Liver (tissue), 9 donors: ENCODE data around the gene PCNT. TPM values are rescaled to one million over a fixed set of nuclear protein-coding genes. Genes with fewer than 3 reads are reported as not detected.

Experiments
- DNase-seq: peaks from one replicate; pipeline ENCODE4 v3.0.0-alpha.2; 2017; ENCODE audit warnings: low spot score
- H3K27ac ChIP-seq, 2 donors: one replicate each; pipeline ENCODE4 v1.7.0; 2013; ENCODE audit warnings: inconsistent platforms in 2 of 2, low read length in 2 of 2, control low read depth in 1 of 2, low read depth in 1 of 2, mild to moderate bottlenecking in 1 of 2
- H3K27me3 ChIP-seq, 4 donors: one replicate each; pipeline versions ENCODE4 v1.6.1 to v1.7.0; 2013; ENCODE audit warnings: low read length in 3 of 4, inconsistent platforms in 1 of 4, mild to moderate bottlenecking in 1 of 4, moderate library complexity in 1 of 4; ENCODE audit not compliant: control insufficient read depth in 4 of 4, insufficient read depth in 4 of 4
- H3K36me3 ChIP-seq, 4 donors: one replicate each; pipeline versions ENCODE4 v1.6.1 to v1.7.0; 2013; ENCODE audit warnings: low read length in 3 of 4, mild to moderate bottlenecking in 3 of 4, low read depth in 1 of 4, moderate library complexity in 1 of 4; ENCODE audit not compliant: control insufficient read depth in 4 of 4, insufficient read depth in 3 of 4
- H3K4me1 ChIP-seq, 4 donors: one replicate each; pipeline versions ENCODE4 v1.6.1 to v1.7.0; 2013; ENCODE audit warnings: low read length in 3 of 4, mild to moderate bottlenecking in 3 of 4, moderate library complexity in 1 of 4; ENCODE audit not compliant: control insufficient read depth in 4 of 4, insufficient read depth in 4 of 4
- H3K4me3 ChIP-seq, 3 donors: one replicate each; pipeline versions ENCODE4 v1.6.1 to v1.7.0; 2013; ENCODE audit warnings: low read length in 3 of 3, control low read depth in 1 of 3, low read depth in 1 of 3, mild to moderate bottlenecking in 1 of 3
- H3K9ac ChIP-seq, 2 donors: one replicate each; pipeline ENCODE4 v1.7.0; 2013; ENCODE audit warnings: low read length in 2 of 2, mild to moderate bottlenecking in 2 of 2, moderate library complexity in 2 of 2, control low read depth in 1 of 2, low read depth in 1 of 2
- H3K9me3 ChIP-seq, 4 donors: one replicate each; pipeline versions ENCODE4 v1.6.1 to v1.7.0; 2013; ENCODE audit warnings: low read length in 3 of 4; ENCODE audit not compliant: control insufficient read depth in 4 of 4
- EGR1 ChIP-seq, 2 donors: IDR thresholded peaks; 2 replicates each; pipeline ENCODE4 v1.6.1; 2016 to 2018; ENCODE audit warnings: antibody characterized with exemption in 2 of 2, low read depth in 2 of 2
- FOXA1 ChIP-seq: IDR thresholded peaks from 2 replicates; pipeline ENCODE4 v1.6.1; 2016; ENCODE audit warnings: antibody characterized with exemption
- GABPA ChIP-seq, 2 donors: IDR thresholded peaks in 1 of 2; conservative IDR thresholded peaks in 1 of 2; 2 replicates each; pipeline ENCODE4 v1.6.1; 2016; ENCODE audit warnings: antibody characterized with exemption in 2 of 2, mild to moderate bottlenecking in 1 of 2, moderate library complexity in 1 of 2
- HNF4A ChIP-seq, 2 donors: conservative IDR thresholded peaks; 2 replicates each; pipeline ENCODE4 v1.6.1; 2016; ENCODE audit warnings: antibody characterized with exemption in 2 of 2, mild to moderate bottlenecking in 2 of 2
- HNF4G ChIP-seq: IDR thresholded peaks from 2 replicates; pipeline ENCODE4 v1.6.1; 2016; ENCODE audit warnings: antibody characterized with exemption
- JUND ChIP-seq, 2 donors: IDR thresholded peaks; 2 replicates each; pipeline ENCODE4 v1.6.1; 2016; ENCODE audit warnings: antibody characterized with exemption in 2 of 2
- NR2F2 ChIP-seq: IDR thresholded peaks from 2 replicates; pipeline ENCODE4 v1.6.1; 2016; ENCODE audit warnings: antibody characterized with exemption
- RAD21 ChIP-seq, 2 donors: IDR thresholded peaks; 2 replicates each; pipeline ENCODE4 v1.6.1; 2016; ENCODE audit warnings: antibody characterized with exemption in 2 of 2, mild to moderate bottlenecking in 2 of 2
- RXRA ChIP-seq, 2 donors: IDR thresholded peaks; 2 replicates each; pipeline ENCODE4 v1.6.1; 2017 to 2018; ENCODE audit warnings: antibody characterized with exemption in 2 of 2, mild to moderate bottlenecking in 1 of 2
- SP1 ChIP-seq: IDR thresholded peaks from 2 replicates; pipeline ENCODE4 v1.6.1; 2018; ENCODE audit warnings: antibody characterized with exemption, mild to moderate bottlenecking
- TAF1 ChIP-seq: conservative IDR thresholded peaks from 2 replicates; pipeline ENCODE4 v1.6.1; 2016; ENCODE audit warnings: antibody characterized with exemption, mild to moderate bottlenecking
- YY1 ChIP-seq: IDR thresholded peaks from 2 replicates; pipeline ENCODE4 v1.6.1; 2016; ENCODE audit warnings: antibody characterized with exemption, mild to moderate bottlenecking
- WGBS: extraction: QIAGEN DNeasy Blood & Tissue Kit; methylation state at CpG from one replicate; pipeline ENCODE4 v1.1.7; 2013; 5-methylcytosine and 5-hydroxymethylcytosine counted together
- polyA plus RNA-seq, 2 donors: library from polyadenylated mRNA; stranded (reverse) in 1 of 2; unstranded in 1 of 2; fragments of 200-250 nt in 1 of 2; fragments of >200 nt in 1 of 2; fragmentation: Nextera tagmentation in 1 of 2; extraction: Ambion mirVana in 1 of 2; gene quantifications; one replicate each; pipeline versions ENCODE4 v1.2.1 to v1.2.3, GENCODE V29; 2013 to 2015
- total RNA-seq, 2 donors: library from RNA; depleted of rRNA; stranded (reverse); fragments of >200 nt; gene quantifications; one replicate each; pipeline ENCODE4 v1.2.3, GENCODE V29; 2014
- TF ChIP-seq, protein P1 (sequence below): IDR thresholded peaks from 2 replicates; pipeline ENCODE4 v1.6.1; 2016; ENCODE audit warnings: antibody characterized with exemption
- TF ChIP-seq, protein P2 (sequence below): IDR thresholded peaks from 2 replicates; pipeline ENCODE4 v1.6.1; 2016; ENCODE audit warnings: antibody characterized with exemption
- TF ChIP-seq, protein P3 (sequence below): IDR thresholded peaks from 2 replicates; pipeline ENCODE4 v1.6.1; 2016; ENCODE audit warnings: antibody characterized with exemption, mild to moderate bottlenecking
- TF ChIP-seq, protein P4 (sequence below): fragments of 150-350 bp; IDR thresholded peaks from 2 replicates; pipeline ENCODE4 v1.5.1; 2017; ENCODE audit warnings: improper control_type of control experiment, low read depth, low read length; ENCODE audit not compliant: missing input control
- TF ChIP-seq, protein P5 (sequence below): IDR thresholded peaks from 2 replicates; pipeline ENCODE4 v1.6.1; 2016; ENCODE audit warnings: antibody characterized with exemption
- donor health status: healthy.
- donor health status: healthy.
- donor health status: healthy.
- donor health status: healthy.
- donor health status: healthy.

The PCNT gene
- total and polyA plus RNA-seq, 4 donors = 6.7 to 36.8 (median 15.2) TPM

DNA sequence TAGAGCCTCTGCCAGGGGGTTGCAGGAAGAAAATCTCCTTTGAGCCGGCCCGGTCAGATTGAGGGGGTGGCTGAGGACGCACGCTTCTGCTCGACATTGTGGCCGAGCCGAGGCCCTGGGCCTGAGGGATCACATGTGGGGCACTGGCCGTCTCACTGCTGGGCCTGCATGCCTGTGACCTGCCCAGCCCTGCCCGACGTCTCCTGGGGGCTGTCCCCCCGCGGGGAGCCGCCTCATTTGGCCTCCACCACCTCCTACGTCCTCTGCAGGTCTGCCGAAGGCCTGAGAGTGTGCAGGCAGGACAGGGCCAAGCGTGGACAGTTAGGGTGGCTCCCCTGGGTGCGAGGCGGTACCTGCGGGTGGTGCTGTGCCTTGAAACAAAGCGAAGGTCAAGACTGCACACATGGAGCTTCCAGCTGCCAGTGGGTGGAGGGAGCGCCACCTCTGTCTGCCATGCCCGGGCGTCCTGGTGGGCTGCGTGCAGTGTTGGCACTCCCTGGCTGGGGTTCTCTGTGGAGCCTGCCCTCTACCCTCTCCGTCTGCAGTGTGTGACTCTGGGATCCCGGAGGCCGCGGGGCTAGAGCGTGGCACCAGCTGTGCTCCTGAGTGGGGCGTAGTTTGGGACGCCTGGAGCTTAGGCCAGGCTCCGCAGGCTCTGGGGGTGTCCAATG is 51.7 kb downstream of the PCNT start:
- H3K36me3 ChIP-seq = peaks cover 0 to 2% (median 0%) of the 10 kb centered on the region in 4 donors
- no peaks in the 10 kb centered on the region for H3K9me3 ChIP-seq
- TF ChIP-seq FOXA1 (no peak), RXRA (IDR thresholded peaks at IDR 0.05) (no peak), HNF4G (no peak), TAF1 (no peak), YY1 (no peak), SP1 (no peak), RAD21 (IDR thresholded peaks at IDR 0.05) (no peak), EGR1 (IDR thresholded peaks at IDR 0.05; ENCODE audit: low read depth in 2 of 2) (no peak), HNF4A (conservative IDR thresholded peaks at IDR 0.05) (no peak), NR2F2 (no peak)
- TF ChIP-seq, protein P1, sequence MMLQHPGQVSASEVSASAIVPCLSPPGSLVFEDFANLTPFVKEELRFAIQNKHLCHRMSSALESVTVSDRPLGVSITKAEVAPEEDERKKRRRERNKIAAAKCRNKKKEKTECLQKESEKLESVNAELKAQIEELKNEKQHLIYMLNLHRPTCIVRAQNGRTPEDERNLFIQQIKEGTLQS = no peak
- TF ChIP-seq, protein P2, sequence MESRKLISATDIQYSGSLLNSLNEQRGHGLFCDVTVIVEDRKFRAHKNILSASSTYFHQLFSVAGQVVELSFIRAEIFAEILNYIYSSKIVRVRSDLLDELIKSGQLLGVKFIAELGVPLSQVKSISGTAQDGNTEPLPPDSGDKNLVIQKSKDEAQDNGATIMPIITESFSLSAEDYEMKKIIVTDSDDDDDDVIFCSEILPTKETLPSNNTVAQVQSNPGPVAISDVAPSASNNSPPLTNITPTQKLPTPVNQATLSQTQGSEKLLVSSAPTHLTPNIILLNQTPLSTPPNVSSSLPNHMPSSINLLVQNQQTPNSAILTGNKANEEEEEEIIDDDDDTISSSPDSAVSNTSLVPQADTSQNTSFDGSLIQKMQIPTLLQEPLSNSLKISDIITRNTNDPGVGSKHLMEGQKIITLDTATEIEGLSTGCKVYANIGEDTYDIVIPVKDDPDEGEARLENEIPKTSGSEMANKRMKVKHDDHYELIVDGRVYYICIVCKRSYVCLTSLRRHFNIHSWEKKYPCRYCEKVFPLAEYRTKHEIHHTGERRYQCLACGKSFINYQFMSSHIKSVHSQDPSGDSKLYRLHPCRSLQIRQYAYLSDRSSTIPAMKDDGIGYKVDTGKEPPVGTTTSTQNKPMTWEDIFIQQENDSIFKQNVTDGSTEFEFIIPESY = no peak
- TF ChIP-seq, protein P3, sequence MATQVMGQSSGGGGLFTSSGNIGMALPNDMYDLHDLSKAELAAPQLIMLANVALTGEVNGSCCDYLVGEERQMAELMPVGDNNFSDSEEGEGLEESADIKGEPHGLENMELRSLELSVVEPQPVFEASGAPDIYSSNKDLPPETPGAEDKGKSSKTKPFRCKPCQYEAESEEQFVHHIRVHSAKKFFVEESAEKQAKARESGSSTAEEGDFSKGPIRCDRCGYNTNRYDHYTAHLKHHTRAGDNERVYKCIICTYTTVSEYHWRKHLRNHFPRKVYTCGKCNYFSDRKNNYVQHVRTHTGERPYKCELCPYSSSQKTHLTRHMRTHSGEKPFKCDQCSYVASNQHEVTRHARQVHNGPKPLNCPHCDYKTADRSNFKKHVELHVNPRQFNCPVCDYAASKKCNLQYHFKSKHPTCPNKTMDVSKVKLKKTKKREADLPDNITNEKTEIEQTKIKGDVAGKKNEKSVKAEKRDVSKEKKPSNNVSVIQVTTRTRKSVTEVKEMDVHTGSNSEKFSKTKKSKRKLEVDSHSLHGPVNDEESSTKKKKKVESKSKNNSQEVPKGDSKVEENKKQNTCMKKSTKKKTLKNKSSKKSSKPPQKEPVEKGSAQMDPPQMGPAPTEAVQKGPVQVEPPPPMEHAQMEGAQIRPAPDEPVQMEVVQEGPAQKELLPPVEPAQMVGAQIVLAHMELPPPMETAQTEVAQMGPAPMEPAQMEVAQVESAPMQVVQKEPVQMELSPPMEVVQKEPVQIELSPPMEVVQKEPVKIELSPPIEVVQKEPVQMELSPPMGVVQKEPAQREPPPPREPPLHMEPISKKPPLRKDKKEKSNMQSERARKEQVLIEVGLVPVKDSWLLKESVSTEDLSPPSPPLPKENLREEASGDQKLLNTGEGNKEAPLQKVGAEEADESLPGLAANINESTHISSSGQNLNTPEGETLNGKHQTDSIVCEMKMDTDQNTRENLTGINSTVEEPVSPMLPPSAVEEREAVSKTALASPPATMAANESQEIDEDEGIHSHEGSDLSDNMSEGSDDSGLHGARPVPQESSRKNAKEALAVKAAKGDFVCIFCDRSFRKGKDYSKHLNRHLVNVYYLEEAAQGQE = no peak
- TF ChIP-seq, protein P4, sequence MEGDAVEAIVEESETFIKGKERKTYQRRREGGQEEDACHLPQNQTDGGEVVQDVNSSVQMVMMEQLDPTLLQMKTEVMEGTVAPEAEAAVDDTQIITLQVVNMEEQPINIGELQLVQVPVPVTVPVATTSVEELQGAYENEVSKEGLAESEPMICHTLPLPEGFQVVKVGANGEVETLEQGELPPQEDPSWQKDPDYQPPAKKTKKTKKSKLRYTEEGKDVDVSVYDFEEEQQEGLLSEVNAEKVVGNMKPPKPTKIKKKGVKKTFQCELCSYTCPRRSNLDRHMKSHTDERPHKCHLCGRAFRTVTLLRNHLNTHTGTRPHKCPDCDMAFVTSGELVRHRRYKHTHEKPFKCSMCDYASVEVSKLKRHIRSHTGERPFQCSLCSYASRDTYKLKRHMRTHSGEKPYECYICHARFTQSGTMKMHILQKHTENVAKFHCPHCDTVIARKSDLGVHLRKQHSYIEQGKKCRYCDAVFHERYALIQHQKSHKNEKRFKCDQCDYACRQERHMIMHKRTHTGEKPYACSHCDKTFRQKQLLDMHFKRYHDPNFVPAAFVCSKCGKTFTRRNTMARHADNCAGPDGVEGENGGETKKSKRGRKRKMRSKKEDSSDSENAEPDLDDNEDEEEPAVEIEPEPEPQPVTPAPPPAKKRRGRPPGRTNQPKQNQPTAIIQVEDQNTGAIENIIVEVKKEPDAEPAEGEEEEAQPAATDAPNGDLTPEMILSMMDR = no peak
- H3K9ac ChIP-seq = no peak overlapping the region
- no peak overlapping the region for H3K27ac ChIP-seq
- H3K4me1 ChIP-seq = no peaks in the 10 kb centered on the region
- H3K27me3 ChIP-seq = no peaks in the 10 kb centered on the region
- no peak for DNase-seq
- WGBS = 98% methylated on average over 32 of the region's 32 CpGs
- H3K4me3 ChIP-seq = no peak overlapping the region

DNA sequence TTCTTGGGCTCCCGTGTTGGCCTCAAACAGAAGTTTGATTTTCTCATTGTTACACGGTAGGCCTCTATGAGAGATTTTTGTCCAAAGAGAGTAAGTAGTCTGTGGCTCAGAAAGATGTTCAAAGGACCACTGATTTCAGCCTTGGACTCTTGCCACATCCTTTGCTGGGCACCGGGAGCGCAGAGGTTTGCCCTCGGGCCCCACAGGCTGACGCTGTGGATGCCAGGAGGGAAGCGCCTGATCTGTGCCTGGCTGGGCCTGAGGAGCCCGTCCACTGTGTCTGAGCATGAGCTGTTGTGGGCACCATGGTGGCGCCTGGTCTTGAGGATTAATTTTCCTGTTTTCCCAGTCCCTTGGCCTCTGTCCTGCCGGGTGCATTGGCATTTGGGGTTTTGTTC is 52.3 kb downstream of the PCNT start:
- Histone ChIP-seq H3K9me3 (no peaks in the 10 kb centered on the region), H3K27me3 (no peaks in the 10 kb centered on the region), H3K9ac (no peak overlapping the region), H3K4me3 (no peak overlapping the region), H3K27ac (no peak overlapping the region), H3K36me3 (peaks cover 0 to 2% (median 0%) of the 10 kb centered on the region in 4 donors), H3K4me1 (no peaks in the 10 kb centered on the region)
- DNase-seq = no peak
- TF ChIP-seq, protein P4 = no peak
- TF ChIP-seq RXRA (IDR thresholded peaks at IDR 0.05) = no peak
- TF ChIP-seq SP1 = no peak
- no peak for TF ChIP-seq HNF4G
- TF ChIP-seq GABPA (IDR thresholded peaks at IDR 0.05 in 1 of 2, conservative IDR thresholded peaks at IDR 0.05 in 1 of 2) = no peak
- TF ChIP-seq NR2F2 = no peak
- no peak for TF ChIP-seq JUND (IDR thresholded peaks at IDR 0.05)
- TF ChIP-seq, protein P5, sequence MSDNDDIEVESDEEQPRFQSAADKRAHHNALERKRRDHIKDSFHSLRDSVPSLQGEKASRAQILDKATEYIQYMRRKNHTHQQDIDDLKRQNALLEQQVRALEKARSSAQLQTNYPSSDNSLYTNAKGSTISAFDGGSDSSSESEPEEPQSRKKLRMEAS = no peak
- no peak for TF ChIP-seq EGR1 (IDR thresholded peaks at IDR 0.05; ENCODE audit: low read depth in 2 of 2)
- WGBS = 96% methylated on average over 10 of the region's 10 CpGs
